ENCODE results near the gene PPP1R1A. TPM values are rescaled to one million over a fixed set of nuclear protein-coding genes. Genes with fewer than 3 reads are reported as not detected.

Gene PPP1R1A
- polyA plus RNA-seq, 2 donors, result 0.99 to 1.1 TPM

GRCh38 chr12:54605138-54605970 is 16.9 kb upstream of the PPP1R1A start:
- no peaks in the 10 kb centered on the region for H3K4me1 ChIP-seq (ENCODE audit: control insufficient read depth in 2 of 2, insufficient read depth in 2 of 2, low read length in 1 of 2)
- no peaks in the 10 kb centered on the region for H3K27me3 ChIP-seq (ENCODE audit: control insufficient read depth in 1 of 2, insufficient read depth in 2 of 2, low read length in 2 of 2)
- H3K4me3 ChIP-seq (ENCODE audit: low read depth in 1 of 2, low read length in 2 of 2), result no peak overlapping the region
- WGBS, 2 donors, result 92 to 96% methylated on average over 6 of the region's 6 CpGs
- H3K36me3 ChIP-seq (ENCODE audit: control insufficient read depth in 2 of 2, insufficient read depth in 2 of 2, low read length in 1 of 2), result no peaks in the 10 kb centered on the region
- H3K27ac ChIP-seq (ENCODE audit: low read depth in 2 of 2, low read length in 1 of 2), result no peak overlapping the region
- H3K9me3 ChIP-seq (ENCODE audit: control insufficient read depth in 2 of 2, insufficient read depth in 1 of 2, low read depth in 1 of 2, low read length in 1 of 2), result no peaks in the 10 kb centered on the region

- Histone ChIP-seq H3K4me3 (ENCODE audit: low read depth in 1 of 2, low read length in 2 of 2) (no peak overlapping the region), H3K9me3 (ENCODE audit: control insufficient read depth in 2 of 2, insufficient read depth in 1 of 2, low read depth in 1 of 2, low read length in 1 of 2) (no peaks in the 10 kb centered on the region), H3K27ac (ENCODE audit: low read depth in 2 of 2, low read length in 1 of 2) (no peak overlapping the region), H3K36me3 (ENCODE audit: control insufficient read depth in 2 of 2, insufficient read depth in 2 of 2, low read length in 1 of 2) (no peaks in the 10 kb centered on the region), H3K27me3 (ENCODE audit: control insufficient read depth in 1 of 2, insufficient read depth in 2 of 2, low read length in 2 of 2) (no peaks in the 10 kb centered on the region), H3K4me1 (ENCODE audit: control insufficient read depth in 2 of 2, insufficient read depth in 2 of 2, low read length in 1 of 2) (no peaks in the 10 kb centered on the region)
- 92% methylated on average over 4 of the region's 4 CpGs for WGBS, 2 donors
These were observed 16.0 kb upstream of the PPP1R1A start for GRCh38 chr12:54604436-54604835.

- Histone ChIP-seq H3K27ac (ENCODE audit: low read depth in 2 of 2, low read length in 1 of 2) (no peak overlapping the region), H3K4me3 (ENCODE audit: low read depth in 1 of 2, low read length in 2 of 2) (no peak overlapping the region), H3K27me3 (ENCODE audit: control insufficient read depth in 1 of 2, insufficient read depth in 2 of 2, low read length in 2 of 2) (no peaks in the 10 kb centered on the region), H3K4me1 (ENCODE audit: control insufficient read depth in 2 of 2, insufficient read depth in 2 of 2, low read length in 1 of 2) (no peaks in the 10 kb centered on the region), H3K36me3 (ENCODE audit: control insufficient read depth in 2 of 2, insufficient read depth in 2 of 2, low read length in 1 of 2) (no peaks in the 10 kb centered on the region), H3K9me3 (ENCODE audit: control insufficient read depth in 2 of 2, insufficient read depth in 1 of 2, low read depth in 1 of 2, low read length in 1 of 2) (no peaks in the 10 kb centered on the region)
- 83 to 92% methylated on average over 5 of the region's 5 CpGs for WGBS, 2 donors
These were observed 15.4 kb upstream of the PPP1R1A start for GRCh38 chr12:54603872-54604271.

GRCh38 chr12:54603173-54603814 is 14.8 kb upstream of the PPP1R1A start:
- WGBS, 2 donors, result 19 to 25% methylated on average over 8 of the region's 8 CpGs
- Histone ChIP-seq H3K27me3 (ENCODE audit: control insufficient read depth in 1 of 2, insufficient read depth in 2 of 2, low read length in 2 of 2) (no peaks in the 10 kb centered on the region), H3K36me3 (ENCODE audit: control insufficient read depth in 2 of 2, insufficient read depth in 2 of 2, low read length in 1 of 2) (no peaks in the 10 kb centered on the region), H3K4me1 (ENCODE audit: control insufficient read depth in 2 of 2, insufficient read depth in 2 of 2, low read length in 1 of 2) (no peaks in the 10 kb centered on the region), H3K4me3 (ENCODE audit: low read depth in 1 of 2, low read length in 2 of 2) (no peak overlapping the region), H3K9me3 (ENCODE audit: control insufficient read depth in 2 of 2, insufficient read depth in 1 of 2, low read depth in 1 of 2, low read length in 1 of 2) (no peaks in the 10 kb centered on the region), H3K27ac (ENCODE audit: low read depth in 2 of 2, low read length in 1 of 2) (no peak overlapping the region)

GRCh38 chr12:54602661-54603060 is 14.2 kb upstream of the PPP1R1A start:
- Histone ChIP-seq H3K36me3 (ENCODE audit: control insufficient read depth in 2 of 2, insufficient read depth in 2 of 2, low read length in 1 of 2) (no peaks in the 10 kb centered on the region), H3K27me3 (ENCODE audit: control insufficient read depth in 1 of 2, insufficient read depth in 2 of 2, low read length in 2 of 2) (no peaks in the 10 kb centered on the region), H3K27ac (ENCODE audit: low read depth in 2 of 2, low read length in 1 of 2) (no peak overlapping the region), H3K9me3 (ENCODE audit: control insufficient read depth in 2 of 2, insufficient read depth in 1 of 2, low read depth in 1 of 2, low read length in 1 of 2) (no peaks in the 10 kb centered on the region), H3K4me1 (ENCODE audit: control insufficient read depth in 2 of 2, insufficient read depth in 2 of 2, low read length in 1 of 2) (no peaks in the 10 kb centered on the region), H3K4me3 (ENCODE audit: low read depth in 1 of 2, low read length in 2 of 2) (no peak overlapping the region)
- 48 to 51% methylated on average over 2 of the region's 2 CpGs for WGBS, 2 donors

GRCh38 chr12:54601841-54602240 is 13.4 kb upstream of the PPP1R1A start:
- no peaks in the 10 kb centered on the region for H3K36me3 ChIP-seq (ENCODE audit: control insufficient read depth in 2 of 2, insufficient read depth in 2 of 2, low read length in 1 of 2)
- no peaks in the 10 kb centered on the region for H3K4me1 ChIP-seq (ENCODE audit: control insufficient read depth in 2 of 2, insufficient read depth in 2 of 2, low read length in 1 of 2)
- no peaks in the 10 kb centered on the region for H3K27me3 ChIP-seq (ENCODE audit: control insufficient read depth in 1 of 2, insufficient read depth in 2 of 2, low read length in 2 of 2)
- H3K27ac ChIP-seq (ENCODE audit: low read depth in 2 of 2, low read length in 1 of 2), result no peak overlapping the region
- H3K4me3 ChIP-seq (ENCODE audit: low read depth in 1 of 2, low read length in 2 of 2), result no peak overlapping the region
- 61 to 62% methylated on average over 4 of the region's 4 CpGs for WGBS, 2 donors
- no peaks in the 10 kb centered on the region for H3K9me3 ChIP-seq (ENCODE audit: control insufficient read depth in 2 of 2, insufficient read depth in 1 of 2, low read depth in 1 of 2, low read length in 1 of 2)

GRCh38 chr12:54598970-54599369 is 10.5 kb upstream of the PPP1R1A start:
- Histone ChIP-seq H3K4me3 (ENCODE audit: low read depth in 1 of 2, low read length in 2 of 2) (no peak overlapping the region), H3K9me3 (ENCODE audit: control insufficient read depth in 2 of 2, insufficient read depth in 1 of 2, low read depth in 1 of 2, low read length in 1 of 2) (no peaks in the 10 kb centered on the region), H3K4me1 (ENCODE audit: control insufficient read depth in 2 of 2, insufficient read depth in 2 of 2, low read length in 1 of 2) (no peaks in the 10 kb centered on the region), H3K36me3 (ENCODE audit: control insufficient read depth in 2 of 2, insufficient read depth in 2 of 2, low read length in 1 of 2) (no peaks in the 10 kb centered on the region), H3K27me3 (ENCODE audit: control insufficient read depth in 1 of 2, insufficient read depth in 2 of 2, low read length in 2 of 2) (no peaks in the 10 kb centered on the region), H3K27ac (ENCODE audit: low read depth in 2 of 2, low read length in 1 of 2) (no peak overlapping the region)
- 82 to 83% methylated on average over 5 of the region's 5 CpGs for WGBS, 2 donors

GRCh38 chr12:54596526-54596946 is 8.1 kb upstream of the PPP1R1A start:
- H3K4me3 ChIP-seq (ENCODE audit: low read depth in 1 of 2, low read length in 2 of 2), result no peak overlapping the region
- no peaks in the 10 kb centered on the region for H3K36me3 ChIP-seq (ENCODE audit: control insufficient read depth in 2 of 2, insufficient read depth in 2 of 2, low read length in 1 of 2)
- no peaks in the 10 kb centered on the region for H3K4me1 ChIP-seq (ENCODE audit: control insufficient read depth in 2 of 2, insufficient read depth in 2 of 2, low read length in 1 of 2)
- H3K9me3 ChIP-seq (ENCODE audit: control insufficient read depth in 2 of 2, insufficient read depth in 1 of 2, low read depth in 1 of 2, low read length in 1 of 2), result no peaks in the 10 kb centered on the region
- H3K27ac ChIP-seq (ENCODE audit: low read depth in 2 of 2, low read length in 1 of 2), result no peak overlapping the region
- 19 to 20% methylated on average over 3 of the region's 3 CpGs for WGBS, 2 donors
- H3K27me3 ChIP-seq (ENCODE audit: control insufficient read depth in 1 of 2, insufficient read depth in 2 of 2, low read length in 2 of 2), result no peaks in the 10 kb centered on the region

- Histone ChIP-seq H3K27me3 (ENCODE audit: control insufficient read depth in 1 of 2, insufficient read depth in 2 of 2, low read length in 2 of 2) (no peaks in the 10 kb centered on the region), H3K27ac (ENCODE audit: low read depth in 2 of 2, low read length in 1 of 2) (no peak overlapping the region), H3K4me1 (ENCODE audit: control insufficient read depth in 2 of 2, insufficient read depth in 2 of 2, low read length in 1 of 2) (no peaks in the 10 kb centered on the region), H3K9me3 (ENCODE audit: control insufficient read depth in 2 of 2, insufficient read depth in 1 of 2, low read depth in 1 of 2, low read length in 1 of 2) (no peaks in the 10 kb centered on the region), H3K36me3 (ENCODE audit: control insufficient read depth in 2 of 2, insufficient read depth in 2 of 2, low read length in 1 of 2) (no peaks in the 10 kb centered on the region), H3K4me3 (ENCODE audit: low read depth in 1 of 2, low read length in 2 of 2) (no peak overlapping the region)
- WGBS, 2 donors, result 73 to 79% methylated on average over 3 of the region's 3 CpGs
These were observed 7.0 kb upstream of the PPP1R1A start for GRCh38 chr12:54595471-54595870.

GRCh38 chr12:54593725-54594124 is 5.3 kb upstream of the PPP1R1A start:
- Histone ChIP-seq H3K36me3 (ENCODE audit: control insufficient read depth in 2 of 2, insufficient read depth in 2 of 2, low read length in 1 of 2) (no peaks in the 10 kb centered on the region), H3K4me1 (ENCODE audit: control insufficient read depth in 2 of 2, insufficient read depth in 2 of 2, low read length in 1 of 2) (no peaks in the 10 kb centered on the region), H3K27me3 (ENCODE audit: control insufficient read depth in 1 of 2, insufficient read depth in 2 of 2, low read length in 2 of 2) (no peaks in the 10 kb centered on the region), H3K27ac (ENCODE audit: low read depth in 2 of 2, low read length in 1 of 2) (no peak overlapping the region), H3K4me3 (ENCODE audit: low read depth in 1 of 2, low read length in 2 of 2) (no peak overlapping the region), H3K9me3 (ENCODE audit: control insufficient read depth in 2 of 2, insufficient read depth in 1 of 2, low read depth in 1 of 2, low read length in 1 of 2) (no peaks in the 10 kb centered on the region)
- 68 to 74% methylated on average over 5 of the region's 5 CpGs for WGBS, 2 donors
